SK-N-SH (cell line): Measurements from ENCODE around the gene OPTC.

Source experiments
- CTCF ChIP-seq: fragments of 200-600 bp; sonication (generic); IDR thresholded peaks from 2 replicates; pipeline ENCODE4 v1.6.1; 2017; ENCODE audit warnings: antibody characterized with exemption, mild to moderate bottlenecking, moderate library complexity
- ELF1 ChIP-seq: IDR thresholded peaks from 2 replicates; pipeline ENCODE4 v1.4.0; 2012
- EZH2phosphoT487 ChIP-seq: fragments of 200-600 bp; sonication (generic); IDR thresholded peaks from 2 replicates; pipeline ENCODE4 v1.6.1; 2017; ENCODE audit warnings: low read depth, mixed run types, mild to moderate bottlenecking, antibody characterized with exemption, moderate library complexity, borderline replicate concordance
- MAX ChIP-seq: IDR thresholded peaks from 2 replicates; pipeline ENCODE4 v1.4.0; 2012; ENCODE audit warnings: low read depth
- NFIC ChIP-seq: IDR thresholded peaks from 2 replicates; pipeline ENCODE4 v1.4.0; 2012; ENCODE audit warnings: borderline replicate concordance
- REST ChIP-seq: IDR thresholded peaks from 2 replicates; pipeline ENCODE4 v1.6.1; 2012; ENCODE audit warnings: mild to moderate bottlenecking, low read depth, low read length, moderate library complexity

GRCh38 chr1:203526130-203526529 is 32.2 kb downstream of the OPTC start:
- no peak for TF ChIP-seq EZH2phosphoT487
- TF ChIP-seq CTCF: no peak
- no peak for TF ChIP-seq MAX
- TF ChIP-seq REST: no peak
- TF ChIP-seq ELF1: no peak
- no peak for TF ChIP-seq NFIC
